ENCODE results near the gene STEAP2. TPM values are rescaled to one million over a fixed set of nuclear protein-coding genes. Genes with fewer than 3 reads are reported as not detected.

STEAP2 gene
- 1 to 10 TPM in 2 of 4 donors, under 1 TPM in 2; 0.20 to 3.5 (median 1.2) TPM for total RNA-seq

- TF ChIP-seq POLR2A (IDR thresholded peaks at IDR 0.05) (no peak), CTCF (IDR thresholded peaks at IDR 0.05 in 4 of 5, conservative IDR thresholded peaks at IDR 0.05 in 1 of 5) (peak in 4 of 5 experiments; percentile 24 to 51 (median 44))
- Histone ChIP-seq H3K4me1 (no peaks in the 10 kb centered on the region), H3K9me3 (no peaks in the 10 kb centered on the region), H3K4me3 (peak within 1 kb of the TSS; percentile 48 to 59 (median 55)), H3K27me3 (no peaks in the 10 kb centered on the region), H3K36me3 (no peaks in the 10 kb centered on the region), H3K27ac (peak within 1 kb of the TSS in 2 of 4 donors; percentile 36 to 43)
- DNase-seq (peak; percentile 26 to 55), ATAC-seq (peak; percentile 66 to 89)
- intact Hi-C loops (cut with DNase I; ENCODE audit: low total_unique reads) = no loop called here
- in situ Hi-C loops (cut with MboI; ENCODE audit: low sequenced_read_pairs in 4 of 4) = no loop called here
These were observed at the start of gene STEAP2 for GRCh38 chr7:90211391-90212148. Gene STEAP2, plus strand, starts transcription at chr7:90211740. Its CDS starts 13,343 bp downstream, at chr7:90225083.

GRCh38 chr7:90163534-90163933, 48.0 kb upstream of the STEAP2 start:
- ATAC-seq = no peak
- no peak for DNase-seq
- no peaks in the 10 kb centered on the region for H3K27me3 ChIP-seq
- H3K4me3 ChIP-seq = no peak overlapping the region
- intact Hi-C loops (cut with DNase I; ENCODE audit: low total_unique reads) (no loop called here), in situ Hi-C loops (cut with MboI; ENCODE audit: low sequenced_read_pairs in 4 of 4) (loop anchor here in 3 of 4 donors (10.0 to 25.0 kb wide), 4 partner anchors 99 to 274 kb away; no protein-coding TSS in a partner anchor)
- no peak overlapping the region for H3K27ac ChIP-seq
- no peaks in the 10 kb centered on the region for H3K36me3 ChIP-seq
- TF ChIP-seq CTCF (IDR thresholded peaks at IDR 0.05 in 4 of 5, conservative IDR thresholded peaks at IDR 0.05 in 1 of 5) = no peak
- H3K9me3 ChIP-seq = no peaks in the 10 kb centered on the region
- H3K4me1 ChIP-seq = no peaks in the 10 kb centered on the region

- ATAC-seq = no peak
- in situ Hi-C loops (cut with MboI; ENCODE audit: low sequenced_read_pairs in 4 of 4) = loop anchor here in 3 of 4 donors (10.0 to 25.0 kb wide), 4 partner anchors 97 to 272 kb away; no protein-coding TSS in a partner anchor
- H3K36me3 ChIP-seq = no peaks in the 10 kb centered on the region
- H3K27me3 ChIP-seq = no peaks in the 10 kb centered on the region
- intact Hi-C loops (cut with DNase I; ENCODE audit: low total_unique reads) = no loop called here
- TF ChIP-seq CTCF (IDR thresholded peaks at IDR 0.05 in 4 of 5, conservative IDR thresholded peaks at IDR 0.05 in 1 of 5) (no peak), POLR2A (IDR thresholded peaks at IDR 0.05) (no peak)
- no peak overlapping the region for H3K4me3 ChIP-seq
- no peaks in the 10 kb centered on the region for H3K4me1 ChIP-seq
- no peaks in the 10 kb centered on the region for H3K9me3 ChIP-seq
- DNase-seq = no peak
- H3K27ac ChIP-seq = no peak overlapping the region
These were observed 45.8 kb upstream of the STEAP2 start for GRCh38 chr7:90165724-90166123.

- in situ Hi-C loops (cut with MboI; ENCODE audit: low sequenced_read_pairs in 4 of 4) = loop anchor here in 3 of 4 donors (10.0 to 25.0 kb wide), 4 partner anchors 96 to 271 kb away; no protein-coding TSS in a partner anchor
These were observed 45.4 kb upstream of the STEAP2 start for GRCh38 chr7:90166153-90166552.

More at GRCh38 chr7:90166153-90166552, 45.4 kb upstream of the STEAP2 start:
- TF ChIP-seq CTCF (IDR thresholded peaks at IDR 0.05 in 4 of 5, conservative IDR thresholded peaks at IDR 0.05 in 1 of 5) = no peak
- Histone ChIP-seq H3K9me3 (no peaks in the 10 kb centered on the region), H3K27me3 (no peaks in the 10 kb centered on the region), H3K36me3 (no peaks in the 10 kb centered on the region), H3K4me3 (no peak overlapping the region), H3K4me1 (no peaks in the 10 kb centered on the region), H3K27ac (no peak overlapping the region)
- ATAC-seq = no peak
- intact Hi-C loops (cut with DNase I; ENCODE audit: low total_unique reads) = no loop called here
- DNase-seq = no peak
